HG02870 (cell line): ENCODE results near the gene RAB17.
"Not testable (repeated sequence)": the region's sequence is repeated elsewhere in the genome, so short reads cannot be mapped to it uniquely, and the experiment has no call there.

Experiments used
- ATAC-seq: cut with Tn5 transposase; IDR thresholded peaks from one replicate; pipeline ENCODE4 v1.9.1; 2021; ENCODE audit warnings: mild to moderate bottlenecking, moderate library complexity; ENCODE audit not compliant: unreplicated experiment

Gene RAB17

DNA sequence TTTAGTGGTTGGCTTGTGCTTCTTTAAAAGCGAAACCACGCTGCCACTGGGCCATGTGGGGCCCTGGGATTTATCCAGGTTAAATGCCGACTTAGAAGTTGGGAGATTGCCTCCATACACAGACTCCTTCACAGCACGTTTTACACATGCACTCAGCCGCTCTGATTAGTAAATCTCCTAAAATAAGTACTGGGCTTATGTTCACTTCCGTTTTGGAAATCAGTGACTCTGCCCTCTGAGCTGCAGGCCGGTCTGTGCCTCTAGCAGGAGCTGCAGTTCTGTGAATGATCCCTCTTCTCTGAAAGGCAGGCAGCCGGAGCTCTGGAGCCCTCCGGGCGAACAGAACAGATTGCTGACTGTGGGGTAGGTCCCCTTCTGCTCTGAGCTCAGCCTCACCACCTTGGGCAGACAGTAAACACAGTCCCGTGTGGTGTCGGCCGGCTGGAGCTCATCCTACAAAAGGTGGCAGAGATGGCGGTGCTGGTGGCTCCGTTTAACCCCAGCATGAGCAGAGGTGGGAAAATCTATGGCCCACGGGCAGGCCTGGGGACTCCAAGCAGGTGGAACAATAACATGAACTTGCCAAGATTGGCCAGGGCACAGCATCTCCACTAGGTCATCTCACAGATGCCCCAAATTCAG lies 9.8 kb upstream of the RAB17 start:
- no peak for ATAC-seq

GRCh38 chr2:237599465-237600110 lies 9.1 kb upstream of the RAB17 start:
- no peak for ATAC-seq

- ATAC-seq: no peak
Measured at GRCh38 chr2:237598468-237599208, 8.1 kb upstream of the RAB17 start.

DNA sequence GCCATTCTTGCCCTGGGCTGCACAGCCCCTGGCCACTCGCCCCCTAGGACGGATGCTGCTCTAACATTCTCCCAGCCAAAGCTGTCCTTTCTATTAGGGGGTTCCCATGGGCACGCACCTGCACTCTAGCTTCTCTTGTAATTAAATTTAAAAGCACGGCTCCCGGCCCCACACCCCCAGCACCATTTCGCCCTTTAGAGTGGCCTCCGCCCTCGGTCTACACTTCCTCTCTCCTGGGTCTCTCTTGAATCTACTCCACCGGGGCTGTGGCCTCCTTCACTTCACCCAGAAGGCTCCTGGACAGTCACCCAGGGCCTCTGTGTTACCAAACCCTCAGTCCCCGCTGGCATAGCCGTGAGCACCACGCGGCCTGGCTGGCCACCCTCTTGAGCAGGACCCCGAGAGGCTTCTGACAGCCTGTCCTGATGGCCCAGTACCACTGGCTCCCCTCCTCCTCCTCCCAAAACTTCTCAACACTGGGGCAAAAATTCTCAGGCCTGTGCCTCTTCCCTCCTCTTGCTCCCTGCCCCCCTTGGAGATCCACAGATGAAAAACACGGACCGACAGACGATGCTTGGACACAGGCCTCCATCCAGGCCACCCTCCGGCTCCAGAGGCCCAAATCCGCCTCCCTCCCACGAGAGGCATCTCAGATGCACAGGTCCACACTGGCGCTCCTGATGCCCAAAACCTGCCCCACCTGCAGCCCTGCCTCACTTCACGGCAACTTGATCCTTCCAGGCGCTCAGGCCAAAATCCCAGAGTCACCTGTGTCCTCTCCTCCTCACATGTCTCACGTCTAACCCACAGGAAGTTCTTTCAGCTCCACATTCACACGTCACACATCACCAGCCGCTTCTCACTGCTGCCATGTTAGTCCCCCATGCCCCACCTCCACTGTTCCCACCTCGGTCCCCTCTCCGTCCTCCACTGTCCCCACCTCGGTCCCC lies 6.9 kb upstream of the RAB17 start:
- ATAC-seq: no peak

DNA sequence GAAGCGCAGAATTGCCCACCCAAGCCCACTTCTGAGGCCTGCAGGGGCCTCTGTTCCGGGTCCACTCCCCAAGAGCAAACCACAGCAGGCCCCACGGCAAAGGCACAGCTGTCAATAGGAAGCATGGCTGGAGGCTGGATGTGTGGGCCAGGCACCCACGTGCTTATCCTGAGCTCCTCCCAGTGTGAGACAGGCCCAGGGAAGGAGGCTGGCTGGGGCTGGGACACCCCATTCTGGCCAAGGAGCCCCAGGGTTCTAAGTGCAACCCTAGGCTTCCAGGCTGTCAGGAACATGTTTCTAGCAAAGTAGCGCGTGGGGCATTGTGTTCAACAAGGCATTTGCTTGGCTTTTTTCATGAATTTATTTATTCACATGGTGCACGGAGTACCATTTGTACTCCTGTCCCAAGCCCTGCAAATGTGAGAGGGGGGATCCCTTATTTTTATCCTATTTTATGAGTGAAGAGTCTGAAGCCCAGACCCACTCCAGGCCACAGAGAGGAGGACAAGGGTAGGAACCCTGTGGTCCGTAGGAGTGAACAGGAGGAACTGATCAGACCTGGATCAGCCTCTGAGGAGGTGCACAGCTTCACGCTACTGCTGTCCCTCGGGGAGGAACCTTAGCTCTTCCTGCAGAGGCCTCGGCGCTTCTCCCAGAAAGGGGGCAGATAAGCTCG lies 6.1 kb upstream of the RAB17 start:
- no peak for ATAC-seq

DNA sequence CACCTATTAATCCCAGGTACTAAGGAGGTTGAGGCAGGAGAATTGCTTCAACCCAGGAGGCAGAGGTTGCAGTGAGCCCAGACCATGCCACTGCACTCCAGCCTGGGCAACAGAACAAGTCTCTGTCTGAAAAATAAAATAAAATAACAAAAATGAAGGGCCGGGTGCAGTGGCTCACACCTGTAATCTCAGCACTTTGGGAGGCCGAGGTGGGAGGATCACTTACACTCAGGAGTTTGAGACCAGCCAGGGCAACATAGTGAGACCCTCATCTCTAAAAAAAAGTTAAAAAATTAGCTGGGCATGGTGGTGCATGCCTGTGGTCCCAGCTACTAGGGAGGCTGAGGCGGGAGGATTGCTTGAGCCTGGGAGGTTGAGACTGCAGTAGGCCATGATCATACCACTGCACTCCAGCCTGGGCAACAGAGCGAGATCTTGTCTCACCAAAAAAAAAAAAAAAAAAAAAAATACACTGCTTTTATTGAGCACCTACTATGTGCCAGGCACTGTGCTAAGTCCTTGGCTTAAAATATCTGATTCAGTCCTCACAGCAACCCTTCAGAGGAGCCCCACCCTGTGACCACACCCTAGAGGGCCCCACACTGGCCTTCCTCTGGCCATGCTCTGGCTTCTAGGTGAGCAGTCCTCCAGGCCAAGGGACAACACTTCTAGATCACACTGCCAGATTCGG lies 5.4 kb upstream of the RAB17 start:
- not testable (repeated sequence) for ATAC-seq

GRCh38 chr2:237594514-237594871 lies 4.0 kb upstream of the RAB17 start:
- ATAC-seq: no peak

DNA sequence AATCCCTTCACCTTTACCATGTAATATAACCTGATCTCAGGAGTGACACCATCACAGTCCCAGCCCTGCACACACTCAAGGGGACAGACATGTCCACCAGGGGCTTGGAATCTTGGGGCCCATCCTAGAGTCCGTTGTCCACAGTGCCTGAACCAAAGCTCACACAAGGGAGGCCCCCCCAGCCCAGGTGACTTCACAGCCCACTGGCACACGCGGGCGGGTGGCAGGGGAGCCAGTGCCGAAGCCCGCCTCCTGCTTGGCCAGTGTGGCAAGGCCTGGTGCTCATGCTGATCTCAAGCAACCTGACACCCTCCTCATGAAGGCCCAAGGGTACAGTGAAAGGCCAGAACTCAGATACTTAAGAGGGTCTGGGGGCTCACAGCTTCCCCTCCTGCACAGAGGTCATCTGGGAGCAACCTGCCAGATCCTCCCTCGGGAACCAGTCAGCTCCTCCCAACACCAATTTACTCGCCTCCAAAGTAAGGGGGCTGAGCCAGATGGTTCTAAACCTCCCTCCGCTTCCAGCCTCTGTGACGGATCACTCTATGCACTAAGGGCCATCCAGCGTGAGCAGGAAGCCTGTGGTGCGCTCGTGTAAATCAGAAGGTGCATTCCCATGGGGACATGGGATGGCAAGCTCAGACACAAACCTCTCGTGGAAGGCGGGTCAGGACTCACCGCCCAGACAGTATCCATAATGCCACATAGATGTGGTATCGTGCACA lies 3.2 kb upstream of the RAB17 start:
- no peak for ATAC-seq

- ATAC-seq: no peak
Measured at GRCh38 chr2:237593036-237593435, 2.5 kb upstream of the RAB17 start.

DNA sequence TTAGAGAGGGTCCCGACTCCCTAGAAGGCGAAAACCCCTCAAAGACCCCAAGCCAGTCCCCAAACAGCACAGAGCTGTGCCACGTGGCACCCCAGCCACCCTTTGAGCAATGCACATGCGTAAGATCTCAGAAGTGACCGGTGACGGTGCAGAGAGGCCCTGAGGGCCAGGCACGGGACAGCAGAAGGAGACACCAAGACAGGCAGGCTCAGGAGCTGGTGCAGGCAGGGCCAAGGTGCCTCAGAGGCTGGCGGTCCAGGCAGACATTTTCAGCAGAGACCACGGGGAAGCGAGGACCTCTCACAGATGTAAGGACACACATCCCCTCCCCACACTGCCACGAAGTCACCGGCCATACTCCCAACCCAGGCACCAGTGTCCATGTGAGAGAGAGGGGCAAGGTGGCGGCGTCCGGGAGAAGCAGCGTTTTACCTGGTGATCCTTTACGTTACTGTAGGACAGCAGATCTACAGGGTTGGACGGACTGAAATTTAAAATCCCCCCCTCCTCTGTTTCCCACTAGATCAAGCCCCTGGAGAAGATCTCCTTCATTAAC lies 2.0 kb upstream of the RAB17 start:
- no peak for ATAC-seq

DNA sequence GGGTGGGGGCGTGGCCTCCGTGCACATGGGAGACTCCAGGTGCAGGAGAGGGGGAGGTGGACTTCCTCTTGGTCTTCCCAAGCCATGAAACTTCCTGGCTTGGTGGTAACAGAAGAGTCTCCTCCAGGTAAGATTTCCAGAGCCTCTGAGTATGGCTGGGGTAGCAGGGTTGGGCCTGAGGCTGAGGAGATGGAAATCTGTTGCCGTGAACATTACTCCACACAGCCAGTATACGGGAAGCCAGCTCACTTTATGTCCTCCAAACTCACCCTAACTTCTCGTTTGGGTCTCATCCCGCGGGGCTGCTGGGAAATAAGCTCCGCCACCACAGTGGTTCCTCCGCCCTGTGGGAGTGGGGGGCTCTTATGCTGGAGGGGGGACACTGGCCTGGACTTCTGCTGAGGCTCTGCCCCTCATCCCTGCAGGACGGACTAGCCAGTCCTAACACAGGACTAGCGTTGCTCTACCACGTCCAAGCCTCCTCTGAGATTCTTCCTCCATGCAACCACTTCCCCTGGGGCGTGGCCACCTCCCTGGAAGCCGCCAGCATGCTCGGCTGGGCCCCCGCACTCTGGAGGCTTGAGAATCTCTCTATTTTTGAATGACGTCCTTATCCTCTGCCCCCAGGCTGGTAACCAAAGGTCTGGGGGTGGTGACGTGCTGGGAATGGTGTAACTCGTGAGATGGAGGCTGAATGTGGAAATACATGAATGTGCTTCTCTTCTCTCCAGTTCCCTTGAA lies 777 bp upstream of the RAB17 start:
- ATAC-seq: no peak

GRCh38 chr2:237588044-237588696 lies 2.4 kb downstream of the RAB17 start:
- no peak for ATAC-seq

DNA sequence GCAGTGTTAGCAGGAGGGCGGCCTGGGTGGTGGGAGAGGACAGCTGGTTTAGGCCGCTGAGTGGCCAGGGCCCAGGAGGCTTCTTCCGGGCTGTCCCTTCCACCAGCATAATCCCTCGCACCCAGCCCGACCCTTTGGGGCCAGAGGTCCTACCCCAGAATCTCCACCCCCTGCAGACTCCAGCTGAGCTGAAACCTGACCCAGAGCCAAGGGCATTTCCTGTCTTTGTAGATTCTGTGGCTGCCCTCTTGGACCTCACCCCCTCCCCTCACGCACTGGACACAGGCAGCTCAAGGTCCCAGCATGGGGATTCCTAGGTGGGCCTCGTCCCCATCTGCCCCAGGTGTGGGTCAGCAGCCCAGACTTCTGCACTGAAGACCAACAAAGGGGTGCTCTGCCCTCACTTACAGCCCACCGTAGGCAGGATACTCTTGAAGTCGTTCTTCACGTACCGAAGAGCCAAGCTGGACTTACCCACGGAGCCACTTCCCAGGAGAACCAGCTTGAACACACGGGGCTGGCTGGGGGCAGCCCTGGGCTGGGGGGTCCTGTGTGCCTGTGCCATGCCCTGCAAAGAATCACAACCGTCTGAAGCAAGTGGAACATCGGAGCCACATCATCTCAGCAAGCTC lies 4.8 kb downstream of the RAB17 start:
- no peak for ATAC-seq

GRCh38 chr2:237583385-237584295 lies 6.9 kb downstream of the RAB17 start:
- ATAC-seq: no peak

DNA sequence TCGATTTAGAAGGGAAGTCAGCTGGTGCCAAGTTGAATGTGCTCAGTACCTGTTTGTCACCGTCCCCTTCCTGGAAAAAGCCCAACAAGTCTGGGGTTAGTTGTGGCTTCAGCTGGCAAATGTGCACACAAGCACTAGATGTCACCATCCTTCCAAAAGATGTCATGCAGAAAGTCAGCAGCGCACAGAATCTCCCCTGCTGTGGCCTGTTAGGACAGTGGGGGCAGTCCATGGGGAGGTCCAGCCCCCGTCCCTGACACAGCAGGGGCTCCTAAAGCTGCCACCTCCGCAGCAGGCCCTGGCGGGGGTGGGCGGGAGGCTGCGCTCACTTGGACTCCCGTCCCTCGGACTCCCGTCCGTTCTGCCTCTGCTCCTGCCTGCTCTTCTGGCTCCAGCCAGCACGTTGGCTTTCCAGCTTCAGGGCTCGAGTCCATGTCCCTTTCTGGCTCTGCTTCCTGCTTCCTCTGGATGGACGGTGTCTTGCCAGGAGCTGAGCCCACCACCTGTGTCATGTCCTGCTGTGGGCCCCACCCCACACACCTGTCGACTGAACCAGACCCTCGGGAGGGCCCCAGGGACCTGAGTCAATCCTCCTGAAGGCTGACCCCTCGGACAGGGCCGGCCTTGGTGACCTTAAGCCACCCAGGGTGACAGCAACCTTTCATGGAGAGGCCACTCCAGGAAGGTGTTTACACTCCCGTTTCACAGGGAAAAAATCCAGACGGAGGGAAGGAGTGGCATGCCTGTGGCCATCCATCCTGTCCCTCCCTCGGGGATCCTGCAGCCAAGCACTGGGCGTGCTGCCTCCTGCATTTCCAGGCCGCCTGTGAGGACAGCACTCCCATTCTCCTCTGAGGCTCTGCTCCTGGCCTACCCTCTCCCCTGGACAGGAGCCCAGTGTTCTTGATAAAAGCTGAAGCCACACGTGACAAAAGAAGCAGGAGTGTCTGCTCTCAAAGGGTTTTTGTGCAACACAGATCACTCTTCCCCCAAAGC lies 8.5 kb downstream of the RAB17 start:
- ATAC-seq: no peak
